ENCODE results near the gene MAB21L3.
"Not testable (repeated sequence)": the region's sequence is repeated elsewhere in the genome, so short reads cannot be mapped to it uniquely, and the experiment has no call there.

The MAB21L3 gene

DNA sequence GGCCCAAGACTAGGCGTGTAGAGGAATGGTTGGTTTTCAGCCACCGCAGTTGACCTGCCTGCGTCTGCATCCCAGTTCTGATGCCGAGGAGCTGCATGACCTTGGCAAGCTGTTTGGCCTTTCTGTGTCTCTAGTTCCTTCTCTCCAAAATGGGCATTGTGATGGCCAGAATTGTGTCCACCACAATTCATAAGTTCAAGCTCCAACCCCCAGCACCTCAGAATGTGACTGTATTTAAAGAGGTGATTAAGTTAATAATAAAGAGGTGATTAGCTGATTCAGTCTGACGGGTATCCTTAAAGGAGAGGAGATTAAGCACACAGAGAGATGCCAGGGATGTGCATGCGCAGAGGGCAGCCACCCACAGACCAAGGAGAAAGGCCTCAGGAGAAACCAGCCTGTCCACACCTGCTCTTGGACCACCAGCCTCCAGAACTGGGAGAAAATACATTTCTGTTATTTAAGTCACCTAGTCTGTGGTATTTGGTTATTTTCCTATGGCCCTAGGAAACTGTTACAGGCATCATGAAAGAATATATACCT lies 28.5 kb downstream of the MAB21L3 start:
- DNase-seq = no peak

DNA sequence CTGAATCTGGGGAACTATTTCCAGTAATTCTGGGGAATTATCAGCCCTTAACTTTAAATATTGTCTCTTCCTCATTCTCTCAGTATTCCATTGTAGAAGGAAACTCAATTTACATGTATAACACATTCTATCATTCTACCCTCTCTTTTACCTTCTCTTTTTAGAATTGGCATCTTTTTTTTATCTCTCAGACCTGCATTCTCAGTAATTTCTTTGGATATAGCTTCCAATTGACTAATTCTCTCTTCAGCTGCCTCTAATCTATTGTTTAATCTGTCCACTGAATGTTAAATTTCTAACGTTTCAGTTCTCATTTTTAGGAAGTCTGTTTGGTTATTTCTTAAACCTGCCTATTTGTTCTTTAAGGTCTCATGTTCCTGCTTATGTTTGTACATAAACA lies 33.0 kb downstream of the MAB21L3 start:
- DNase-seq = no peak

DNA sequence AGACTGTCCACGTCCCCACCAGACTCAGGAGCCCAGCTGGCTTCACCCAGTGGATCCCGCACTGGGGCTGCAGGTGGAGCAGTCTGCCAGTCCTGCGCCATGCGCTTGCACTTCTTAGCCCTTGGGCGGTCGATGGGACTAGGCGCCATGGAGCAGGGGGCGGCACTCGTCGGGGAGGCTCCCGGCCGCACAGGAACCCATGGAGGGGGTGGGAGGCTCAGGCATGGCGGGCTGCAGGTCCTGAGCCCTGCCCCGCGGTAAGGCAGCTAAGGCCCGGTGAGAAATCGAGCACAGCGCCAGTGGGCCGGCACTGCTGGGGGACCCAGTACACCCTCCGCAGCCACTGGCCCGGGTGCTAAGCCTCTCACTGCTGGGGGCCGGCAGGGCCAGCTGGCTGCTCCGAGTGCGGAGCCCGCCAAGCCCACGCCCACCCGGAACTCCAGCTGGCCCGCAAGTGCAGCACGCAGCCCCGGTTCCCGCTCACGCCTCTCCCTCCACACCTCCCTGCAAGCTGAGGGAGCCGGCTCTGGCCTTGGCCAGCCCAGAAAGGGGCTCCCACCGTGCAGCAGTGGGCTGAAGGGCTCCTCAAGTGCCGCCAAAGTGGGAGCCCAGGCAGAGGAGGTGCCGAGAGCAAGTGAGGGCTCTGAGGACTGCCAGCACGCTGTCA lies 35.4 kb downstream of the MAB21L3 start:
- not testable (repeated sequence) for DNase-seq

DNA sequence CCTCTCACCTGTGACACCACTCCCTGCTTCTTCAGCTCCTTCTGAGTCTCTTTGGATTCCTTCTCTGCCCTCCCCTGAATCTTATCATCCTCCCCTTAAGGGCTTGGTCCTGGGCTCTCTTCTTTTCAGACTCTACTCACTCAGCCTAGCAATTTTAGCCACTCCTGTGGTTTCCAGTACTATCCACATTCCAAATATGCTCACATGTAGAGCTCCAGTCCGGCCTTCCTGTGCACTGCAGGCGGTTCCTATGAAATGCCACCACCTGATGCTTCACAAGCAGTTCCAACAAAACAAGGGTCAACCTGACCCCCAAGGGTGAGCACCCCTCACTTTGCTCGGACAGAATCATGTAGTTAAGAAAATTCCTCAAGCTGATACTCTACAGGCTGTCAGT lies 35.9 kb downstream of the MAB21L3 start:
- no peak for DNase-seq

DNA sequence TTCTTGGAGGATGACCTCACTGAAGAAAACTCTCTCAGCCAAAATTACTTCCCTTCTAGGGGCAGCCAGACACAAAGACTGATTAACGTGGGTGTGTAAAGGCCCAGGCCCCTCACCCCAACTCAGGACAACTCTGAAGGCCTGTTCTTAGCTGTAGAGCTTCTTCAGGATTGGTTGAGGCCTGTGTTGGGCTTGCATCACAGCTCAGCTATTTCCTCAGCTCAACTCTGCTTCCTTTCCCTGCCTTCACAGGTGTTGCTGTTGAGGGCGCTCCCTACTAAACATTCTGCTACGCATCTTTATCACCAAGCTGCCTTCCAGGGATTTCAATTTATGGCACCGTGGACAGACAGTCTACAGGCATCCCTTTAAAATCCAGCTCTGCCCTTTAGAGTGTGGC lies 36.8 kb downstream of the MAB21L3 start:
- DNase-seq = no peak

DNA sequence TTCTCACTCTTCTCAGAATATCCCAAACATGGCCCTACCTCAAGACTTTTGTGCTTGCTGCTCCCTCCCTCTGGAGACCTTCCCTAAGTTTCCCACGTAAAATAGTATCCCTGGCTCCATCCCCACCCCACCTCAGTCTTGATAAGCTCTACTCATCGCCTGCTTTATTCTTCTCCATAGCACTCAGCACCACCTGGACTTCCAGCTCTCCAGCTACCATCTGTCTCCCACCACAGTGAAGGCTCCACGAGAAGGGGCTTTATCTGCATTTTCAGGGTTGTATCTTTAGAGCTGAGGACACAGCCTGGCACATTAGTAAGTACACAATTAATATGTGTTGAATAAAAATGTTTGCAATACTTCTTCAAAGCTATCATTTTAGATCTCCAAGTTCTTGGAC lies 37.8 kb downstream of the MAB21L3 start:
- no peak for DNase-seq

DNA sequence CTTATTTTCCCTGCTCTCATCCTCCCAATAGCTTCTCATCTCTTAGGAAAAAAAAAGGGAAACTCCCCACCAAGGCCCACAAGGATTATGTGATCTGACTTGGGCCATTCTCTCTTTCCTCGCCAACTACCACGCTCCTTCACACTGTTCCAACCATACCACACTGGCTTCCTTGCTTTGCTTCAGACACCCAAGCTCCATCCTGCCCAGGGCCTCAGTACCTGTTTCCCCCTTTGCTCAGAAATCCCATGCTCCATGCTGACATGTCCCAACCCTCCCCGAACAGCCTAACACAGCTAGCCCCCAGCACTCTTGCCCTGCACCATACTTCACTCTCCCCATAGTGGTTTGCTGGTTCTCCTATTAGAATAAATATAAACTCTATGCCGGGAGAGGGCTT lies 39.2 kb downstream of the MAB21L3 start:
- DNase-seq = no peak

DNA sequence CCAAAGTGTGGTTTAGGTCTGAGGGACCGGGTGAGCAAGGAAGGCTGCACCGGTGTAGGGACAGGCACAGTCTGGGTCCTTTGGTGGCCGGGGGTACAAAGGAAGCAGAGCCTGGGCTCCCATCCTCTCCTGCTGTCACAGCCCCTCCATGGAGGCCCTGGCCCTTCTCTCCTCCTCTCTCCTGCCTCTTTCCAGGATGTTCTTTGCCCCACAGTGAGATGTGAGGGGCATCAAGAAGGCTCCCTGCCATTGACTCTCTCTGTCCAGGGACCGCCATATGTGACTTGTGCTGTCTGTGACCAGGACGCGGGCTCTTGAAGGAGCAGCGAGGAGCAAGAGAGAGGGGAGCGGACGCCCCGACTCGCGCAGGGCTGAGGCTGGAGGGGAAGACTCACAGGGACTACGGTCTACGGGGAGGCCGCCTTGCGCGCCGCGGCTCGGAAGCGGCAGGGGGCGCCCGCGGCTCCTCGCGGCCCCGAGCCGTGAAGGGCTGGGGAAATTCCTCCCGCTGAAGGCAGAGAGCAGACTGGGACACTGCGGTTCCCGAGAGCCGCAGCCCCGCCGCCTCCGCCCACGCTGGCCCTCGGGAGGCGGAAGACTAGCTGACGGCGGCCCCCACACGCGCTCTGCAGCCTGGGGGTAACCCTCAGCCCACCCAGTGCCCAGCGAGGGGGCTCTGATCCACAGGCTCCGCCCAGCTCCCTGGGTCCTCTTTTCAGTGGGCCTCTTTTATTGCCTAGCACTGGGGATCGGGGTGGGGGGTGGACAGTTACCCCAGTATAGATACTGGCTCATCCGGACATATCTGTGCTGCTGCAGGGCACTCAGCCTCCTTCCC lies 40.8 kb downstream of the MAB21L3 start:
- peak; percentile 51 to 53 for DNase-seq

DNA sequence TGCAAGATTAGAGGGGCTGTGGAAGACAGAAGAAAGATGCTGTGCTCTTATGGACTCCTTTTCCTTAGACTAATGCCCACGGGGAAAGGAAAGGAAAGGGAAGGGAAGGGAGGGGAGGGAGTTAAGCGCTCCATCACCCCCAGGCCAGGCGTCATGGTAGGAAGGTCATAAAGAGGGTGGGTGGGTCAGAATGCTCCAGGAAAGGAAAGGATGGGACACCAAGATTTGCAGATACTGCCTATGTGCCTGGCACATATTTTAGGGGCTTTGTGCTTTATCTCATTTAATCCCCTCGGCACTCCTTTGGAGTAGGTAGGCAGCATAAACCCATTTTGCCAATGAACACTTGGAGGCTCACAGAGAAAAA lies 41.4 kb downstream of the MAB21L3 start:
- DNase-seq = no peak

DNA sequence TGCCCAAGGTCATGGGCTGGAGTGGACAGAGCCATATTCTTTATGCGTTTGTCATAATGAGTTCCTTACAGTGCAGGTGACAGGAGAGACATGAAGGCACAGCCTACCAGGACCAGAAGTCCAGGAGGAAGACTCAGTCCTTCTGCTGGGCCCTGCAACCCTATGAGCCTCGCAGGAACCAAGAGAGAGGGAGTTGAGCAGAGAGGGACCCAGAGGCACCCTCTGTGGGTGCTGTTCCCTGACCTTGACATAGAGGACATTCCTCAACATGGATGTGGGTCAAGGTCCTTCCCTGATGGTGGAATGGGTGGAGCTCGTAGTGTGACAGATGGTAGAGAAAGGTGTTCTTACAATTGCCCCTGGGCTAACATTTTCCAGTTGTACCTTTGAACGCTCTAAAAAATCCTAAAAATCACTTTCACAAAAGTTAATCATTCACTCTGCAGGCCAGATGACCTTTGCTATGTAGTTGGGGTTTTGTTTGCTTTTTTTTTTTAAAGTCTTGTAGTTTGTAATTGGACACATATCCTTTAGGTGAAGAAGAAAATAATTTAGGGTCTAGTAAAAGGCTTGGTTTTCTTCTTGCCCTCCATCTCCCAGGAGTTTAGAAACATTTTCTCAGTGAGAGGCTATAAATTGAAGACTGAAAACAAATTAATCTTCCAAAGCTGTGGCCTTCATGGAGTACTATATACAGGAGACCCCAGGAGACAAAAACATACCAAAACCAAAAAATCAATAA lies 41.9 kb downstream of the MAB21L3 start:
- DNase-seq = no peak

DNA sequence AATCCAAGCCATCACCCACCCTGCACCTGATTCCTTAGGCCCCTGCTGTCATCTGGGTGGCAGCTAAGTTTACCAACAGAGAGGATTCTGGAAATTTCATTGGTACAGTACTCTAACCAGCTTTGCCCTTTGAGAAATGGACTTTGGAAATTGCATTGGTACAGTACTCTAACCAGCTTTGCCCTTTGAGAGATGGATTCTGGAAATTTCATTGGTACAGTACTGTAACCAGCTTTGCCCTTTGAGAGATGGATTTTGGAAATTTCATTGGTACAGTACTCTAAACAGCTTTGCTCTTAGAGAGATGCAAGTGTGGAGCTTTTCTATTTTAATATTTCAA lies 42.5 kb downstream of the MAB21L3 start:
- no peak for DNase-seq

DNA sequence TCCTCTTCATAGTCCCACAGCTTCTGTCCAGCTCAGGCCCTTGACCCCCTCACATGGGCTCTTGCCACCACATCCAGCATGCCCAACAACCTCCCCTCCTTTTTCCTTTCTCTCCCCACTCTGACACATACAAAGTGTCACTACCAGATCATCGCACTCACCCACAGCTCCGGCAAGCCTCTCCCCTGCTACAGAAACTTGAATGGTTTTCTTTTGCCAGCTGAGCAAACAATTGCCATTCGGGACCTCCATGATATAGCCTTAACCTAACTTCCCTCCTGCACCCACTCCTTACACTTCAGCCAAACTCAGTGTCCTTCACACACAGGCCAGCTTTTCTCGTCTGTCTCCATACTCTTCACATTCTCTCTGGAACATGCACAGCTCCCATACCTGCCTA lies 43.3 kb downstream of the MAB21L3 start:
- no peak for DNase-seq

DNA sequence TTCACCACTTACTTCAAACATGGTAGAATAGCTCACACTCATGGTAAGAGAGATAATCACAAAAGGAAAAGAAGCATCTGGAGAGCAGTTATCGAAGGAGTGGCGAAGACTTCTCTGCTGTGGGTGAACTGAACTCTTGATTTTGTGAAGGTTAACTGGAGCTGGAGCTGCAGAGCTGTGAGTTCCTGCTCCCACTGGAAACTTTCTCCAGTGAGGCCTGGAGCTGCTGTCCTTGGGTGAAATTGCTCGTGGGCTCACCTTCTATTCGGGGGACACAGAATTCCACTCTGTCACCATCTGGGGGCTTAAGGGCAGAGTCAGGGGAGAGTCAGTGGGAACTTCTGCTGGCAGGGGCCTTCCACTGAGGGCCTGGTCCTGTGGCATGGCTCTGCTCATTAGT lies 45.9 kb downstream of the MAB21L3 start:
- DNase-seq = no peak

DNA sequence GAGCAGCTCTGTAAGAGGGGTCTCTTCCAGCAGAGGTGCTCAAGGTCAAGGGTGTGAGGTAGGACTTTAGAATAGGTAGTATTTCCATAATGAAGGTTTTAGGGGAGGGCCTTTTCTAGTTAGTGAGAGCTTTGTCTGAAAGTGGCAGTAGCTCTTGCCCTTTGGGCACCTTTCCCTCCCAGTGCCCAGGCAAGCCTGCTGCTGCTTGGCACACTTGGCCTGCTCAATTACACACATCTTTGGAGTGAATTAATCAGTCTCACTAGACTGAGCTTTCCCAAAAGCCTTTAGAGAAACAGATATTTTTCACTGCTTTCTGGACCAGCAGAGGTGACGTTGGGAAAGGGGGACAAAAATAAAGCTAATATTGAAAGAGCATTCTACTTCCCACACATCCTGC lies 48.0 kb downstream of the MAB21L3 start:
- no peak for DNase-seq

DNA sequence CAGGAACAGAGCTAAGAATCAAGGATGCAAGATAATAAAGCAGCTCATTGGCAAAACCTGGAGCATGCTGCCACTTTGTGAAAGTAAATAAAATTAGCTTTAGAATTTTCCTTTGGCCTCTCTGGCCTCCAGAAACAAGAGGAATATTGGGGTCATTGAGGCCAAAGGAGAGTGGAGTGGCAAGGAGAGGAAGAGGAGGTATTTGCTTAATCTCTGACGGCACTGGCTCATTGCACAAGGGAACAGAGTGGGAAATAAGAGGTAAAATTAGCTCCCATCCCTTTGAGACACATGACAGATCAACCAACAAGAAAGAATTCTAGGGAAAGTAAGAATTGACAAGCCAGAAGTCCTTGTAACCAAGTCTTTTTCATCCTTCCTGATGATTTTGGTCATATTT lies 48.4 kb downstream of the MAB21L3 start:
- no peak for DNase-seq

DNA sequence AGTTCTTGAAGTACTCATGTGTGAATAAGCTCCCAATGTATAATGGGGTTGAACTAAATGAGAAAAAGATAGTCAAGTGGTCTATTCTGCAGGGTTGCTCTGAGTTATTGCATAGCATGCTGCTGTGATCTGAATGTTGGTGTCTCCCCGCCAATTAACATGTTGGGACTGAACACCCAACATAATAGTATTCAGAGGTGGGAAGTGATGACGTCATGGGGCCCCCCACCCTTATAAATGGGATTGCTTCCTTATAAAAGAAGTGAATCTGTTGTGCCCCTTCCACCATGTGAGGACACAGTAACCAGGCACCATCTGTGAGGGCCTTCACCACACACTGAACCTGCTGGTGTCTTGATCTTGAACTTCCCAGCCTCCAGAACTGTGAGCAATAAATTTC lies 50.2 kb downstream of the MAB21L3 start:
- DNase-seq = no peak

DNA sequence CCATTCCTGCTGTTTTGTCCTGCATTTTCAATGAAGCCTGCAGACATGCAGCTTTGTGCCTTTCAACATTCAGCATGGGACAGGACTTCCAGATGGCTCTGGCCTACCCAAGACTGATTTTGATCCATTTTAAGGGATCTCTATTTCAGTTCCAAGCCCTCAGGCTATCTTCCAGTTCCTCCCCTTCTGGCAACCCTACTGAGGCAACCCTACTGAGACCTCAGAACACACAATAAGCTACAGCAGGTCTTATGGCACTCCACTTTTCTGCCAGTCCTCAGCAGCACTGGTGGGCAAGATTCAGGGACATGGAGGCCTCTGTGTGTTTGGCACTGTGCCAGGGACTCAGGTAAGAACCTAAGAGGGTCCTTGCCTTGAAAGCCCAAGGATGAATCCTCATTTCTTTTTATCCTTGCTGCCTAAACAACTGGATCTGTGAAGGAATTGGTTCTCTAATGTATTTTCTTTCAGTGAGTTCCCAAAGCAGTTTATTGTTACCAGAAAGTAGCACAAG lies 50.7 kb downstream of the MAB21L3 start:
- no peak for DNase-seq

DNA sequence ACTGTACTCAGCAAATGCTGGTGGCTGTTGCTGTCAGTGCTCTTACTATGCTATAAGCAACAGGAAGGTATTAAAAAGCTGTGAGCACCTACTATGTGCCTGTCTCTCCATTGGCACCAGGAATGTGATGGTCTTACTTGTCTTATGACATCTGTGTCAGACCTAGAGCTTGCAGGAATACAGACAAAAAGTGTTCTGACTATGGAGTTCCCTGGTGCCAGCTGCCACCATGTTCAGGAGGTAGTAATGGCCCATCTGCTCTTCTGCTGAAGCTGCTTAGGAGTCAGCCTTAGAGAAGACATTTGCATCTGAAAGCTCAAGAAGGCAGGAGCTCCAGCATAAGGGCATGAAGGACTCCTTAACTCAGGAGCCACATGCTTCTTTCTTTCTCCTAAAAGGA lies 52.3 kb downstream of the MAB21L3 start:
- DNase-seq = no peak

DNA sequence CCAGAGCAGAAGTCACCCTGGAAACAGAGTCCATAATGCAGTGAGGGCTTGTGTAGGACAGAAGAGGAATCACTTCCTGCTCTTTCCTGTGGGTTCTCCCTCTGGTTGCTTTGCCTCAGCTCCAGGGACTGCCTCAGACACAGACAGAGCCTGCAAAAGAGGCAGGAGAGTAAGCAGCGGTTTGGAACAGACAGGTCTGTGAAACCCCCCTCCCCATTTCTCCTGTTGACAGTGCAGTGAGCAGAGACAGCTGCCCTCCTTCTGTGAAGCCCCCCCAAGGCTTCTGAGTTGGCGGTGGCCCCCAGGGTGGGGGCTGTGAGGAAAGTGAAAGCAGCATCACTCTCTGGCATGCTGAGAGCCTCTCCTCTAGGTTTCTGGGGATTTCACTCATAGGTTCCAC lies 53.0 kb downstream of the MAB21L3 start:
- no peak for DNase-seq

DNA sequence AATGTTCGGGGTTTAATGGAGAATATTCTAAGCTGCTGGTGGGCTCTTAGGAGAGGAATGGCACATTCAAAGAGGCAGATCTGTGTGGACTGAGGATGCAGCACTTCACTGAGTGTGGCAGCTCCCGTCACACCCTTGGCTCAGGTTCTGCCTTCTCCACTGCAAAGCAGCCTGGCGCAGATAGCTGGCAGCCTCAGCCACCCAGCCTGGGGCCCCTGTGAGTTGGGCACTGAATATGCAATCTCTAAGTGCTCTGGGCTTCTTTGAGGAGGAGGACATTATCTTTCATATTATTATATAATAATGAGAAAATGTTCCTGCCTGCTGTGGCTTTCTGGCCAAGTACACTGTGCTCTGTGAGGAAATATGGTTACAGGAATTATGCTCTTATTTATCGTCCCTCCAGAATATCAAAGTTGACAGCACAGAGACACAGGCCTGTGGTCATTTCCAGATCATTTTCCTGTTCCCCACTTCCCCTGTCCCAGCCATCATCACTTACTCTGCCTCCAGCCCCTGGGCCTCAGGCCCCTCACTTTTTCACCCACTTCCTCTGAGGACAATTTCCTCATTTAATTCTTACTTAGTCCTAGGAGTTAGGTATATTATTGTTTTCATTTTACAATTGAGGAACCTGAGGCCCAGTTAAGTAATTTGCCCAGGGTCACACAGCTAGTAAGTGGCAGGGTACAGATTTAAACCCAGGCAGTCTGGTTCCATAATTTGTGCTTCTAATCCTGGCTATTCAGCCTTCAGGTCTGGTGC lies 53.6 kb downstream of the MAB21L3 start:
- no peak for DNase-seq

DNA sequence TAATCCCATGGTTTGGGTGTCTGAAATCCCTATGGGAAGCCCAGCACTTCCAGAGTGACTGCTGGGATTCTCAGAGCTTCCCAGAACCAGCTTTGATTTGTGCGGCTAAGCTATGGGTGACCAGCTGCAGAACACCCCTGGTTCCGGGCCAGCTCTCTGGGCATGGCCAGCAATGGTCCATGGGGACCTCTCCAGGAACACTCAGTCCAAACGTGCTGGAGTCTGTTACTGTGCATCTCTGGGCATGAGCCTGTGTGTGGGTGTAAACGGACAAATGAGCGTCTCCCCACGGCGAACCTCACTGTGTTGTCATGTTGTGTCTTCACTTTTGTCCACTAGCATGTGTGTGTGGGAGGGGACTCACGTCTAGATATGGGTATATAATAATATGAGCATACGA lies 54.4 kb downstream of the MAB21L3 start:
- DNase-seq = no peak

DNA sequence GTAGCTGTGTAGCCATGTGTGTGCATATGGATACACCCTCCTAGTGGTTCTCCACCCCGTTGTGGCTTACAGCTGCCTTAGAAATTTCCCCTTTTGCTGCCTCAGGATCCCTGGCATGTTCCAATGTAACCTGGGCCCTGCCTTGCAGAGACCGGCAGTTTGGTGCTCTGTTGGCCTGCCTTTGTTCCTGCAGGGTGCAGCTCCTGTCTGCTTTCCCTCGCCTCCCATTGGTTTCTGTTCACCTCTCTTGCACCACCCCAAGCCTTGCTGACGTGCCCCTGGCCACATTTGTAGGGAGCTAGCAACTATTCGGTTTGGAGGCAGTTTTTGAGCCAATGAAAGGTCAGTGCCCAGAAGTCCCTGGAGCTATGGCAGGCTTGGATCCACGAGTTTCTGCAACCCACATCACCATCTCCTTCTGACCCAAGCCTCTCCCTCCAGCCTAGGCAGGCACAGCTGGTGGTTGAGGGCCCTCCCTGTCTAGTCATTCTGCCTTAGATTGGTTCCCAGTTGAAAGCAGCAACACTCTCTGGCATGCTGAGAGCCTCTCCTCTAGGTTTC lies 54.9 kb downstream of the MAB21L3 start:
- no peak for DNase-seq

DNA sequence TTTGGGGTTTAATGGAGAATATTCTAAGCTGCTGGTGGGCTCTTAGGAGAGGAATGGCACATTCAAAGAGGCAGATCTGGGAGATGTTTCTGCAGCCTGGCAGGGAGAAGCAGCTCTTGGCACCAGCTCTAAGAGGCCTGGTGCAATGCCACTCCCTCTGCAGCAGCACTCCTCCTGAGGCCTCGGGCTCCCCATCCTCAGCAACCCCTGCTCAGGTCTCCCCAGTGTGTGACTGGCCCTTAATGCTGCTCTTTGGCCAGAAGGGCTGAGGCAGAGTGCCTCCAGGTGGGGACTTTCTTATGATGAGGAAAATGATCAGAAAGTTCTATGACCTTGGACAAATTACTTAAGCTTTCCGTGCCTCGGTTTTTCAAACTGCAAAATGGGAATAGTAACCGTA lies 55.5 kb downstream of the MAB21L3 start:
- DNase-seq = no peak
